Esophagus squamous epithelium (tissue), 5 donors: ENCODE results near the gene RCAN3. TPM values are rescaled to one million over a fixed set of nuclear protein-coding genes. Genes with fewer than 3 reads are reported as not detected.
"Not testable (repeated sequence)": the region's sequence is repeated elsewhere in the genome, so short reads cannot be mapped to it uniquely, and the experiment has no call there.

ENCODE experiments used
- DNase-seq: peaks from one replicate; lab custom pipeline; 2025; lab: John Stamatoyannopoulos, UW
- H3K27ac ChIP-seq, 4 donors: fragments of 200-600 bp; sonication (generic); one replicate each; pipeline ENCODE4 v1.5.1; 2016 to 2019; ENCODE audit warnings: mild to moderate bottlenecking in 1 of 4
- H3K27me3 ChIP-seq, 4 donors: fragments of 200-600 bp; sonication (generic); 1 replicate in 3 of 4; 2 replicates in 1 of 4; pipeline versions ENCODE4 v1.5.1 to v1.6.0; 2017 to 2021; ENCODE audit warnings: antibody characterized with exemption in 1 of 4
- H3K36me3 ChIP-seq, 3 donors: fragments of 200-600 bp; sonication (generic); one replicate each; pipeline ENCODE4 v1.5.1; 2016 to 2019
- H3K4me1 ChIP-seq, 3 donors: fragments of 200-600 bp; sonication (generic); one replicate each; pipeline ENCODE4 v1.5.1; 2017 to 2019
- H3K4me3 ChIP-seq, 4 donors: fragments of 200-600 bp; sonication (generic); 1 replicate in 3 of 4; 2 replicates in 1 of 4; pipeline ENCODE4 v1.5.1; 2016 to 2019; ENCODE audit warnings: mild to moderate bottlenecking in 2 of 4, moderate library complexity in 1 of 4
- H3K9me3 ChIP-seq, 3 donors: fragments of 200-600 bp; sonication (generic); one replicate each; pipeline ENCODE4 v1.5.1; 2016 to 2019
- POLR2A ChIP-seq, 4 donors: fragments of 450-650 bp; IDR thresholded peaks; one replicate each; pipeline ENCODE4 v1.6.1; 2017; ENCODE audit warnings: antibody characterized with exemption in 4 of 4, mild to moderate bottlenecking in 4 of 4, moderate library complexity in 3 of 4
- WGBS, 2 donors: methylation state at CpG; one replicate each; pipeline ENCODE4 v1.1.5; 2018; 5-methylcytosine and 5-hydroxymethylcytosine counted together
- intact Hi-C: fragments of 100-400 bp; cut with DNase I; formaldehyde crosslinking; loops from one replicate; pipeline ENCODE4 v1.15.0; 2022
- total RNA-seq, 4 donors: library from RNA; depleted of rRNA; stranded (reverse); fragments of >200 nt; gene quantifications; one replicate each; pipeline ENCODE4 v1.1.0, GENCODE V29; 2016
- TF ChIP-seq, protein P1 (sequence below), 6 experiments: fragments of 450-650 bp in 4 of 6; fragments of 200-600 bp in 2 of 6; sonication (generic) in 2 of 6; IDR thresholded peaks; one replicate each; pipeline ENCODE4 v1.5.1; 2016 to 2019; ENCODE audit warnings: antibody characterized with exemption in 6 of 6, mild to moderate bottlenecking in 4 of 6, moderate library complexity in 4 of 6
- donor health status: DM: yes; HTN: yes; CAD: no.

The RCAN3 gene
- total RNA-seq, 4 donors from 2014 or later = 14.4 to 24.1 (median 18.6) TPM

GRCh38 chr1:24548070-24548469 lies 45.4 kb downstream of the RCAN3 start:
- Histone ChIP-seq H3K4me1 (peaks cover 0 to 5% (median 0%) of the 10 kb centered on the region in 3 donors), H3K27me3 (peaks cover 0 to 16% (median 0%) of the 10 kb centered on the region in 4 donors), H3K36me3 (no peaks in the 10 kb centered on the region), H3K9me3 (no peaks in the 10 kb centered on the region), H3K27ac (no peak overlapping the region), H3K4me3 (no peak overlapping the region)
- 76 to 80% methylated on average over 3 of the region's 3 CpGs for WGBS, 2 donors
- DNase-seq = no peak
- intact Hi-C loops = no loop called here
- TF ChIP-seq, protein P1, sequence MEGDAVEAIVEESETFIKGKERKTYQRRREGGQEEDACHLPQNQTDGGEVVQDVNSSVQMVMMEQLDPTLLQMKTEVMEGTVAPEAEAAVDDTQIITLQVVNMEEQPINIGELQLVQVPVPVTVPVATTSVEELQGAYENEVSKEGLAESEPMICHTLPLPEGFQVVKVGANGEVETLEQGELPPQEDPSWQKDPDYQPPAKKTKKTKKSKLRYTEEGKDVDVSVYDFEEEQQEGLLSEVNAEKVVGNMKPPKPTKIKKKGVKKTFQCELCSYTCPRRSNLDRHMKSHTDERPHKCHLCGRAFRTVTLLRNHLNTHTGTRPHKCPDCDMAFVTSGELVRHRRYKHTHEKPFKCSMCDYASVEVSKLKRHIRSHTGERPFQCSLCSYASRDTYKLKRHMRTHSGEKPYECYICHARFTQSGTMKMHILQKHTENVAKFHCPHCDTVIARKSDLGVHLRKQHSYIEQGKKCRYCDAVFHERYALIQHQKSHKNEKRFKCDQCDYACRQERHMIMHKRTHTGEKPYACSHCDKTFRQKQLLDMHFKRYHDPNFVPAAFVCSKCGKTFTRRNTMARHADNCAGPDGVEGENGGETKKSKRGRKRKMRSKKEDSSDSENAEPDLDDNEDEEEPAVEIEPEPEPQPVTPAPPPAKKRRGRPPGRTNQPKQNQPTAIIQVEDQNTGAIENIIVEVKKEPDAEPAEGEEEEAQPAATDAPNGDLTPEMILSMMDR (IDR thresholded peaks at IDR 0.05) = no peak
- TF ChIP-seq POLR2A (IDR thresholded peaks at IDR 0.05) = no peak

- H3K4me3 ChIP-seq, H3K9me3 ChIP-seq, intact Hi-C loops, H3K27ac ChIP-seq, H3K4me1 ChIP-seq, DNase-seq, H3K36me3 ChIP-seq: not testable (repeated sequence)
- WGBS, 2 donors = 70 to 75% methylated on average over 5 of the region's 5 CpGs
- peaks cover 0 to 16% (median 0%) of the 10 kb centered on the region in 4 donors for H3K27me3 ChIP-seq
Measured at GRCh38 chr1:24549210-24549609, 46.6 kb downstream of the RCAN3 start.

DNA sequence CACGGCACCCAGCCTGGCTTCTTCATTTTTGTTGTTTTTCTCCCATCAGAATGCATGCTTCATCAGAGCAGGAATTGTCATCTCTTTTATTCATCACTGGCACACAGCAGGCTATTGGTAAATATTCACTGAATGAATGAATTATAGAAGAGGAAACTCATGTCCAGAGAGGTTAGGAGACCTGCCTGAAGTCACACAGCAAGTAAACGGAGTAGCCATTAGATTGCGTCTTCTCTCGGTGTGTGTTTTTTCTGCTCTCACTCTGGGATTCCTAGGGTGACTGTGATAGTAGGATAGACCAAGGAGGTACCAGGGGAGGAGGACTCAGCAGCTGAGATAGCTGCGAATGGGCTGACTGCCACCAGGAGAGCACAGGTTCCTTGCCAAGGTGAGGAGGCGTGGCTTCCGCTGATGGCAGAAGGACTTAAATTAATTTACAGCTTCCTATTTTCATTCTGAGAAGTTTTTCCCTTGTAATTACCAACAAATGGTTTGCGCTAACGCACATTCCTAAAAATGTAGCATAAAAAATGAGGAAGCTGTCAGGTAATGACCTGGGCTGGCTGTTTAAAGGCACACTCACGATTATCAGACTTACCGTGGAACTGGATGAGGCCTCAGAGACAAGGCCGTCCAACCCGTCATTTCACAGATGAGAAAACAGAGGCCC lies 48.8 kb downstream of the RCAN3 start:
- H3K27ac ChIP-seq = no peak overlapping the region
- no peaks in the 10 kb centered on the region for H3K36me3 ChIP-seq
- DNase-seq = no peak
- H3K4me3 ChIP-seq = no peak overlapping the region
- no peaks in the 10 kb centered on the region for H3K9me3 ChIP-seq
- H3K4me1 ChIP-seq = peaks cover 7 to 12% (median 8%) of the 10 kb centered on the region in 3 donors
- TF ChIP-seq, protein P1 (IDR thresholded peaks at IDR 0.05) = no peak
- no peak for TF ChIP-seq POLR2A (IDR thresholded peaks at IDR 0.05)
- intact Hi-C loops = no loop called here
- H3K27me3 ChIP-seq = peaks cover 0 to 38% (median 0%) of the 10 kb centered on the region in 4 donors
- WGBS, 2 donors = 63% methylated on average over 13 of the region's 13 CpGs

GRCh38 chr1:24551960-24552571 lies 49.4 kb downstream of the RCAN3 start:
- Histone ChIP-seq H3K27ac (no peak overlapping the region), H3K36me3 (no peaks in the 10 kb centered on the region), H3K9me3 (no peaks in the 10 kb centered on the region), H3K27me3 (peaks cover 0 to 44% (median 0%) of the 10 kb centered on the region in 4 donors), H3K4me3 (no peak overlapping the region), H3K4me1 (peaks cover 7 to 13% (median 8%) of the 10 kb centered on the region in 3 donors)
- intact Hi-C loops = no loop called here
- DNase-seq = no peak
- TF ChIP-seq, protein P1 (IDR thresholded peaks at IDR 0.05) = no peak
- no peak for TF ChIP-seq POLR2A (IDR thresholded peaks at IDR 0.05)
- 70 to 74% methylated on average over 9 to 10 of the region's 10 CpGs for WGBS, 2 donors

- no peak for DNase-seq
- WGBS, 2 donors = 83 to 100% methylated on average over 2 to 3 of the region's 3 CpGs
- Histone ChIP-seq H3K36me3 (no peaks in the 10 kb centered on the region), H3K9me3 (no peaks in the 10 kb centered on the region), H3K4me3 (no peak overlapping the region), H3K27me3 (peaks cover 0 to 55% (median 0%) of the 10 kb centered on the region in 4 donors), H3K4me1 (peaks cover 7 to 14% (median 8%) of the 10 kb centered on the region in 3 donors), H3K27ac (no peak overlapping the region)
- intact Hi-C loops = no loop called here
- TF ChIP-seq, protein P1 (IDR thresholded peaks at IDR 0.05) = no peak
- no peak for TF ChIP-seq POLR2A (IDR thresholded peaks at IDR 0.05)
Measured at GRCh38 chr1:24553931-24554330, 51.3 kb downstream of the RCAN3 start.
